CD4-positive, alpha-beta T cell treated with Interferon gamma for 1 hour (primary cell): ENCODE data around the gene CFAP299.
"Not testable (repeated sequence)": the region's sequence is repeated elsewhere in the genome, so short reads cannot be mapped to it uniquely, and the experiment has no call there.

Experiments used
- DNase-seq: peaks from one replicate; pipeline ENCODE4 v3.0.0-alpha.2; 2020

CFAP299 gene

GRCh38 chr4:80749558-80749957 is 414.0 kb downstream of the CFAP299 start:
- not testable (repeated sequence) for DNase-seq

GRCh38 chr4:80751200-80751599 is 415.7 kb downstream of the CFAP299 start:
- DNase-seq, result no peak

GRCh38 chr4:80767944-80768343 is 432.4 kb downstream of the CFAP299 start:
- no peak for DNase-seq

GRCh38 chr4:80776168-80776567 is 440.6 kb downstream of the CFAP299 start:
- no peak for DNase-seq

GRCh38 chr4:80781431-80781830 is 445.9 kb downstream of the CFAP299 start:
- no peak for DNase-seq

- DNase-seq, result no peak
Measured at GRCh38 chr4:80787306-80787705, 451.8 kb downstream of the CFAP299 start.

- DNase-seq, result no peak
Measured at GRCh38 chr4:80788798-80789197, 453.3 kb downstream of the CFAP299 start.

GRCh38 chr4:80790152-80790551 is 454.6 kb downstream of the CFAP299 start:
- no peak for DNase-seq

GRCh38 chr4:80793660-80794059 is 458.1 kb downstream of the CFAP299 start:
- not testable (repeated sequence) for DNase-seq

- no peak for DNase-seq
Measured at GRCh38 chr4:80798082-80798481, 462.6 kb downstream of the CFAP299 start.

- DNase-seq, result not testable (repeated sequence)
Measured at GRCh38 chr4:80800719-80801118, 465.2 kb downstream of the CFAP299 start.

- no peak for DNase-seq
Measured at GRCh38 chr4:80803337-80803736, 467.8 kb downstream of the CFAP299 start.

GRCh38 chr4:80806472-80806871 is 470.9 kb downstream of the CFAP299 start:
- no peak for DNase-seq

GRCh38 chr4:80809039-80809729 is 473.7 kb downstream of the CFAP299 start:
- DNase-seq, result no peak

- DNase-seq, result no peak
Measured at GRCh38 chr4:80811406-80811805, 475.9 kb downstream of the CFAP299 start.

GRCh38 chr4:80812145-80812544 is 476.6 kb downstream of the CFAP299 start:
- DNase-seq, result no peak

- DNase-seq, result no peak
Measured at GRCh38 chr4:80814266-80814665, 478.7 kb downstream of the CFAP299 start.

GRCh38 chr4:80831383-80832361 is 496.1 kb downstream of the CFAP299 start:
- no peak for DNase-seq

GRCh38 chr4:80839281-80839680 is 503.8 kb downstream of the CFAP299 start:
- DNase-seq, result no peak

- DNase-seq, result no peak
Measured at GRCh38 chr4:80839792-80840191, 504.3 kb downstream of the CFAP299 start.

GRCh38 chr4:80840396-80840795 is 504.9 kb downstream of the CFAP299 start:
- no peak for DNase-seq

- no peak for DNase-seq
Measured at GRCh38 chr4:80841587-80842281, 506.2 kb downstream of the CFAP299 start.

GRCh38 chr4:80846210-80846609 is 510.7 kb downstream of the CFAP299 start:
- no peak for DNase-seq
